GM19455 (cell line): ENCODE measurements around the gene ETF1.

Experiments used
- ATAC-seq: cut with Tn5 transposase; IDR thresholded peaks from one replicate; pipeline ENCODE4 v1.9.1; 2021; ENCODE audit not compliant: unreplicated experiment

The ETF1 gene

GRCh38 chr5:138563340-138564118 lies 20.5 kb upstream of the ETF1 start:
- no peak for ATAC-seq

GRCh38 chr5:138560971-138561370 lies 17.9 kb upstream of the ETF1 start:
- ATAC-seq = no peak

- no peak for ATAC-seq
Measured at GRCh38 chr5:138559937-138560336, 16.9 kb upstream of the ETF1 start.

- ATAC-seq = no peak
Measured at GRCh38 chr5:138557677-138558076, 14.6 kb upstream of the ETF1 start.

- ATAC-seq = no peak
Measured at GRCh38 chr5:138554143-138554542, 11.1 kb upstream of the ETF1 start.

- no peak for ATAC-seq
Measured at GRCh38 chr5:138553437-138554095, 10.5 kb upstream of the ETF1 start.

GRCh38 chr5:138552657-138553056 lies 9.6 kb upstream of the ETF1 start:
- no peak for ATAC-seq

GRCh38 chr5:138549414-138549813 lies 6.4 kb upstream of the ETF1 start:
- ATAC-seq = no peak

GRCh38 chr5:138545919-138546562 lies 3.0 kb upstream of the ETF1 start:
- no peak for ATAC-seq

- no peak for ATAC-seq
Measured at GRCh38 chr5:138544181-138545134, 1.4 kb upstream of the ETF1 start.

- peak; percentile 47 for ATAC-seq
Measured at GRCh38 chr5:138543730-138544104, 681 bp upstream of the ETF1 start.

- ATAC-seq = peak; percentile 40
Measured at GRCh38 chr5:138542180-138542955, 668 bp downstream of the ETF1 start.

- no peak for ATAC-seq
Measured at GRCh38 chr5:138541511-138542179, 1.4 kb downstream of the ETF1 start.

GRCh38 chr5:138539791-138540190 lies 3.2 kb downstream of the ETF1 start:
- no peak for ATAC-seq

GRCh38 chr5:138538943-138539627 lies 4.0 kb downstream of the ETF1 start:
- no peak for ATAC-seq

GRCh38 chr5:138536665-138537315 lies 6.2 kb downstream of the ETF1 start:
- ATAC-seq = no peak

- no peak for ATAC-seq
Measured at GRCh38 chr5:138536215-138536614, 6.8 kb downstream of the ETF1 start.
